HepG2 (cell line): ENCODE measurements around the gene MYO19. TPM values are rescaled to one million over a fixed set of nuclear protein-coding genes. Genes with fewer than 3 reads are reported as not detected.

ENCODE experiments used
- BORCS8-MEF2B ChIP-seq: sonication (generic); formaldehyde crosslinking; IDR thresholded peaks from 2 replicates; pipeline ENCODE4 v1.8.0; 2022; ENCODE audit warnings: mild to moderate bottlenecking, missing genetic modification reagents
- HES4 ChIP-seq: sonication (generic); formaldehyde crosslinking; IDR thresholded peaks from 2 replicates; pipeline ENCODE4 v1.9.0; 2021; ENCODE audit warnings: mild to moderate bottlenecking, missing genetic modification reagents, borderline replicate concordance
- KLF13 ChIP-seq: sonication (generic); formaldehyde crosslinking; IDR thresholded peaks from 2 replicates; pipeline ENCODE4 v1.4.0; 2020; ENCODE audit warnings: mild to moderate bottlenecking, missing genetic modification reagents
- KLF9 ChIP-seq: IDR thresholded peaks from 2 replicates; pipeline ENCODE4 v1.6.1; 2016; ENCODE audit warnings: low read depth
- NCOA5 ChIP-seq: sonication (generic); formaldehyde crosslinking; IDR thresholded peaks from 2 replicates; pipeline ENCODE4 v1.4.0; 2020; ENCODE audit warnings: missing genetic modification reagents
- NFE2L1 ChIP-seq: sonication (generic); formaldehyde crosslinking; IDR thresholded peaks from 2 replicates; pipeline ENCODE4 v1.4.0; 2020; ENCODE audit warnings: missing genetic modification reagents, mild to moderate bottlenecking, borderline replicate concordance
- POLR2AphosphoS5 ChIP-seq: IDR thresholded peaks from 2 replicates; pipeline ENCODE4 v1.6.1; 2012; ENCODE audit warnings: low read depth, low read length
- RORA ChIP-seq: sonication (generic); formaldehyde crosslinking; IDR thresholded peaks from 2 replicates; pipeline ENCODE4 v1.5.0; 2020; ENCODE audit warnings: mild to moderate bottlenecking, missing genetic modification reagents, moderate library complexity
- SNAPC2 ChIP-seq: sonication (generic); formaldehyde crosslinking; IDR thresholded peaks from 2 replicates; pipeline ENCODE4 v1.8.1; 2022; ENCODE audit warnings: mild to moderate bottlenecking, missing genetic modification reagents
- TOPORS ChIP-seq: sonication (generic); formaldehyde crosslinking; IDR thresholded peaks from 2 replicates; pipeline ENCODE4 v1.8.0; 2023; ENCODE audit warnings: mild to moderate bottlenecking, missing genetic modification reagents
- ZFP37 ChIP-seq: sonication (generic); formaldehyde crosslinking; IDR thresholded peaks from 2 replicates; pipeline ENCODE4 v1.4.0; 2020; ENCODE audit warnings: missing genetic modification reagents, borderline replicate concordance
- ZNF282 ChIP-seq: fragments of 450-650 bp; IDR thresholded peaks from 2 replicates; pipeline ENCODE4 v1.6.1; 2018; ENCODE audit not compliant: partially characterized antibody
- ZNF614 ChIP-seq: IDR thresholded peaks from 2 replicates; pipeline ENCODE4 v1.6.1; 2018; ENCODE audit warnings: missing biosample characterization, missing genetic modification reagents, inconsistent platforms, borderline replicate concordance
- polyA plus RNA-seq, 8 experiments: library from polyadenylated mRNA; depleted of rRNA in 3 of 8; stranded (reverse) in 7 of 8; unstranded in 1 of 8; fragments of >200 nt; fragmentation: Illumina TruSeq in 4 of 8; extraction: Trizol in 4 of 8; gene quantifications; 2 replicates each; pipeline versions ENCODE4 v1.2.1 to v1.2.3, GENCODE V29; 2011 to 2016; ENCODE audit warnings: low read depth in 4 of 8, missing spikeins in 1 of 8, mixed read lengths in 1 of 8; ENCODE audit not compliant: insufficient read depth in 1 of 8
- total RNA-seq, 5 experiments: library from RNA; depleted of rRNA; stranded (reverse); fragments of >200 nt; fragmentation: Illumina TruSeq; extraction: Trizol; gene quantifications; 2 replicates each; pipeline ENCODE4 v1.2.3, GENCODE V29; 2016; ENCODE audit warnings: low read depth in 1 of 5
- TF ChIP-seq, protein P1 (sequence below): sonication (generic); formaldehyde crosslinking; IDR thresholded peaks from 2 replicates; pipeline ENCODE4 v1.5.0; 2020; ENCODE audit warnings: mild to moderate bottlenecking, missing genetic modification reagents, moderate library complexity
- TF ChIP-seq, protein P2 (sequence below): sonication (generic); formaldehyde crosslinking; IDR thresholded peaks from 2 replicates; pipeline ENCODE4 v1.8.0; 2022; ENCODE audit warnings: mild to moderate bottlenecking, missing genetic modification reagents; ENCODE audit not compliant: insufficient replicate concordance
- TF ChIP-seq, protein P3 (sequence below), 2 experiments: sonication (generic) in 1 of 2; formaldehyde crosslinking in 1 of 2; IDR thresholded peaks; 2 replicates each; pipeline versions ENCODE4 v1.4.0 to v1.6.1; 2016 to 2020; ENCODE audit warnings: borderline replicate concordance in 1 of 2, low read depth in 1 of 2, mild to moderate bottlenecking in 1 of 2, missing genetic modification reagents in 1 of 2
- TF ChIP-seq, protein P4 (sequence below): sonication (generic); formaldehyde crosslinking; IDR thresholded peaks from 2 replicates; pipeline ENCODE4 v1.4.0; 2020; ENCODE audit warnings: missing genetic modification reagents, mild to moderate bottlenecking, borderline replicate concordance

The MYO19 gene
- total and polyA plus RNA-seq, 2 of the 13 experiments (the other 11 are each of a cell fraction or from before 2014, with no cell fraction given): 75.7 to 82.3 TPM

DNA sequence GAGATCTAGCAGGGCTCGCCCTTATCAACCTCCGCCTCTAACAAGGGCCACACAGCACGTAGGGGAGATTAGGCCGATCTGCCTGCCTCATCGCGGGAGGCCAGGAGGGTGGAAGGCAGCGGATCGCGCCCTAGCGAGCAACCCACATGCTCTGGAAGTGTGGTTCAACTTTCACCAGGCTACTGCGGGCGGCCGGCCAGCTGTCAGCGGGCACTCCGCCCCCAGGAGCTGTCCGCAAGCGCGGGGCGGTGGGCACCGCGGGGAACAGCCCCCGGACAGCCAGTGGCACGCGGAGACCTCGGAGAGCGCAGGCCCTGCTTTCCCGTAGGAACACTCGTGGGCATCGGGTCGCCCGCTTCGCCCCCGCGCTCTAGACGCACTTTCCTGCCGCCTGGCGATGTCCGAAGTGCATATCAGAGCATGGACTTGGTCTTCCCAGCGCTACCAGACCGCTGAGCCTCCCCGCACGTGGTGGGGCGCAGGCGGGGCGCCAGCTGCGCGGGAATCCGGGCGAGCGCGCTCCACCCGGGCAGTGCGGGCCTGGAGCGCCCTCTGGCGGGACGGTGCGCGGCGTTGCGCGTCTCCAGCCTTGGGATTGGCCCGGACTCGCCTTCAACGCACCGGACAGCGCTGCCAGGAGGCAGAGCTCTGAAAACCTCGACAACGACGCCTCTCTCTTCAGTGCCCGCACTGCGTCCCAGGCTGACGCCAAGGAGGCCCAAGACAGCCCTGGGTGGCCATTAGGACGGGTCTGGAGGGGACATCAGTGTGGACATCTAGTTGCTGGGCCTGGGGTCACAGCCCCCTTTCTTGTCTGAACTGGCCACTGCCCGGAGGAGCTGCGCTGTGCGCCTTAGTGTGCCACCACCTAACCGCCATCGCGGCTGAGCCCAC, 51.8 kb downstream of the MYO19 start (continued):
- TF ChIP-seq, protein P1, sequence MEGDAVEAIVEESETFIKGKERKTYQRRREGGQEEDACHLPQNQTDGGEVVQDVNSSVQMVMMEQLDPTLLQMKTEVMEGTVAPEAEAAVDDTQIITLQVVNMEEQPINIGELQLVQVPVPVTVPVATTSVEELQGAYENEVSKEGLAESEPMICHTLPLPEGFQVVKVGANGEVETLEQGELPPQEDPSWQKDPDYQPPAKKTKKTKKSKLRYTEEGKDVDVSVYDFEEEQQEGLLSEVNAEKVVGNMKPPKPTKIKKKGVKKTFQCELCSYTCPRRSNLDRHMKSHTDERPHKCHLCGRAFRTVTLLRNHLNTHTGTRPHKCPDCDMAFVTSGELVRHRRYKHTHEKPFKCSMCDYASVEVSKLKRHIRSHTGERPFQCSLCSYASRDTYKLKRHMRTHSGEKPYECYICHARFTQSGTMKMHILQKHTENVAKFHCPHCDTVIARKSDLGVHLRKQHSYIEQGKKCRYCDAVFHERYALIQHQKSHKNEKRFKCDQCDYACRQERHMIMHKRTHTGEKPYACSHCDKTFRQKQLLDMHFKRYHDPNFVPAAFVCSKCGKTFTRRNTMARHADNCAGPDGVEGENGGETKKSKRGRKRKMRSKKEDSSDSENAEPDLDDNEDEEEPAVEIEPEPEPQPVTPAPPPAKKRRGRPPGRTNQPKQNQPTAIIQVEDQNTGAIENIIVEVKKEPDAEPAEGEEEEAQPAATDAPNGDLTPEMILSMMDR: peak; percentile 95
- TF ChIP-seq SNAPC2: peak; percentile 90
- TF ChIP-seq BORCS8-MEF2B (CRISPR knock-in tag): peak; percentile 96
- TF ChIP-seq RORA (CRISPR knock-in tag): no peak
- no peak for TF ChIP-seq ZNF282
- TF ChIP-seq ZFP37: no peak
- TF ChIP-seq TOPORS: peak; percentile 90; the same call in 1 of the 2 replicates
- TF ChIP-seq KLF9 (CRISPR knock-in tag): no peak
- TF ChIP-seq, protein P2, sequence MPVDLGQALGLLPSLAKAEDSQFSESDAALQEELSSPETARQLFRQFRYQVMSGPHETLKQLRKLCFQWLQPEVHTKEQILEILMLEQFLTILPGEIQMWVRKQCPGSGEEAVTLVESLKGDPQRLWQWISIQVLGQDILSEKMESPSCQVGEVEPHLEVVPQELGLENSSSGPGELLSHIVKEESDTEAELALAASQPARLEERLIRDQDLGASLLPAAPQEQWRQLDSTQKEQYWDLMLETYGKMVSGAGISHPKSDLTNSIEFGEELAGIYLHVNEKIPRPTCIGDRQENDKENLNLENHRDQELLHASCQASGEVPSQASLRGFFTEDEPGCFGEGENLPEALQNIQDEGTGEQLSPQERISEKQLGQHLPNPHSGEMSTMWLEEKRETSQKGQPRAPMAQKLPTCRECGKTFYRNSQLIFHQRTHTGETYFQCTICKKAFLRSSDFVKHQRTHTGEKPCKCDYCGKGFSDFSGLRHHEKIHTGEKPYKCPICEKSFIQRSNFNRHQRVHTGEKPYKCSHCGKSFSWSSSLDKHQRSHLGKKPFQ: peak; percentile 73
- no peak for TF ChIP-seq NFE2L1
- TF ChIP-seq, protein P3, sequence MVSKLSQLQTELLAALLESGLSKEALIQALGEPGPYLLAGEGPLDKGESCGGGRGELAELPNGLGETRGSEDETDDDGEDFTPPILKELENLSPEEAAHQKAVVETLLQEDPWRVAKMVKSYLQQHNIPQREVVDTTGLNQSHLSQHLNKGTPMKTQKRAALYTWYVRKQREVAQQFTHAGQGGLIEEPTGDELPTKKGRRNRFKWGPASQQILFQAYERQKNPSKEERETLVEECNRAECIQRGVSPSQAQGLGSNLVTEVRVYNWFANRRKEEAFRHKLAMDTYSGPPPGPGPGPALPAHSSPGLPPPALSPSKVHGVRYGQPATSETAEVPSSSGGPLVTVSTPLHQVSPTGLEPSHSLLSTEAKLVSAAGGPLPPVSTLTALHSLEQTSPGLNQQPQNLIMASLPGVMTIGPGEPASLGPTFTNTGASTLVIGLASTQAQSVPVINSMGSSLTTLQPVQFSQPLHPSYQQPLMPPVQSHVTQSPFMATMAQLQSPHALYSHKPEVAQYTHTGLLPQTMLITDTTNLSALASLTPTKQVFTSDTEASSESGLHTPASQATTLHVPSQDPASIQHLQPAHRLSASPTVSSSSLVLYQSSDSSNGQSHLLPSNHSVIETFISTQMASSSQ (IDR thresholded peaks at IDR 0.05; ENCODE audit: low read depth): no peak
- TF ChIP-seq, protein P3 (CRISPR knock-in tag; IDR thresholded peaks at IDR 0.05; ENCODE audit: borderline replicate concordance): peak; percentile 63; the same call in 1 of the 2 replicates
- peak; percentile 77; the same call in 1 of the 2 replicates for TF ChIP-seq HES4 (CRISPR knock-in tag)
- TF ChIP-seq ZNF614: peak; percentile 85
- TF ChIP-seq, protein P4, sequence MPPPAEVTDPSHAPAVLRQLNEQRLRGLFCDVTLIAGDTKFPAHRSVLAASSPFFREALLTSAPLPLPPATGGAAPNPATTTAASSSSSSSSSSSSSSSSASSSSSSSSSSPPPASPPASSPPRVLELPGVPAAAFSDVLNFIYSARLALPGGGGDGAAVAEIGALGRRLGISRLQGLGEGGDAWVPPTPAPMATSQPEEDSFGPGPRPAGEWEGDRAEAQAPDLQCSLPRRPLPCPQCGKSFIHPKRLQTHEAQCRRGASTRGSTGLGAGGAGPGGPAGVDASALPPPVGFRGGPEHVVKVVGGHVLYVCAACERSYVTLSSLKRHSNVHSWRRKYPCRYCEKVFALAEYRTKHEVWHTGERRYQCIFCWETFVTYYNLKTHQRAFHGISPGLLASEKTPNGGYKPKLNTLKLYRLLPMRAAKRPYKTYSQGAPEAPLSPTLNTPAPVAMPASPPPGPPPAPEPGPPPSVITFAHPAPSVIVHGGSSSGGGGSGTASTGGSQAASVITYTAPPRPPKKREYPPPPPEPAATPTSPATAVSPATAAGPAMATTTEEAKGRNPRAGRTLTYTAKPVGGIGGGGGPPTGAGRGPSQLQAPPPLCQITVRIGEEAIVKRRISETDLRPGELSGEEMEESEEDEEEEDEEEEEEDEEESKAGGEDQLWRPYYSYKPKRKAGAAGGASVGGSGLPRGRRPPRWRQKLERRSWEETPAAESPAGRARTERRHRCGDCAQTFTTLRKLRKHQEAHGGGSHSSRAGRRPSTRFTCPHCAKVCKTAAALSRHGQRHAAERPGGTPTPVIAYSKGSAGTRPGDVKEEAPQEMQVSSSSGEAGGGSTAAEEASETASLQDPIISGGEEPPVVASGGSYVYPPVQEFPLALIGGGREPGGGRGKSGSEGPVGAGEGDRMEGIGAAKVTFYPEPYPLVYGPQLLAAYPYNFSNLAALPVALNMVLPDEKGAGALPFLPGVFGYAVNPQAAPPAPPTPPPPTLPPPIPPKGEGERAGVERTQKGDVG: no peak
- no peak for TF ChIP-seq POLR2AphosphoS5
- no peak for TF ChIP-seq NCOA5 (CRISPR knock-in tag)
- TF ChIP-seq KLF13 (CRISPR knock-in tag): no peak
